B cell (primary cell): ENCODE measurements around the gene IL17REL. TPM values are rescaled to one million over a fixed set of nuclear protein-coding genes. Genes with fewer than 3 reads are reported as not detected.

ENCODE experiments used
- ATAC-seq: fragments of 200-7000 bp; cut with Tn5 transposase; one replicate; pipeline ENCODE4 v1.10.0; 2021; ENCODE audit warnings: low read depth, mild to moderate bottlenecking, moderate number of reproducible peaks, moderate library complexity
- CTCF ChIA-PET: fragments of 350-600 bp; sonication (Branson Sonifier 250); formaldehyde crosslinking; loops from one replicate; lab custom pipeline; 2021; ENCODE audit warnings: antibody characterized with exemption, inconsistent platforms; lab: Charles Lee
- POLR2A ChIA-PET: fragments of 350-600 bp; sonication (Branson Sonifier 250); formaldehyde crosslinking; loops from one replicate; lab custom pipeline; 2021; ENCODE audit warnings: antibody characterized with exemption; lab: Charles Lee
- DNase-seq: peaks from one replicate; pipeline ENCODE4 v3.0.0; 2013
- H2AFZ ChIP-seq: 2 replicates; pipeline ENCODE4 v1.6.1; 2012; ENCODE audit warnings: mild to moderate bottlenecking, low read depth, low read length; ENCODE audit not compliant: insufficient read depth, poor library complexity, severe bottlenecking
- H3K27ac ChIP-seq, 2 donors: 1 replicate in 1 of 2; 2 replicates in 1 of 2; pipeline ENCODE4 v1.5.1; 2012 to 2013; ENCODE audit warnings: low read length in 2 of 2, mild to moderate bottlenecking in 2 of 2, moderate library complexity in 1 of 2
- H3K27me3 ChIP-seq, 4 experiments: fragments of 200-600 bp in 1 of 4; sonication (generic) in 1 of 4; replicated peaks in 1 of 4; 1 replicate in 2 of 4; 2 replicates in 2 of 4; pipeline versions ENCODE4 v1.6.1 to v1.7.0; 2013 to 2016; ENCODE audit warnings: low read length in 3 of 4, mild to moderate bottlenecking in 2 of 4, mixed read lengths in 1 of 4, moderate library complexity in 1 of 4; ENCODE audit not compliant: insufficient read depth in 4 of 4, control insufficient read depth in 3 of 4; ENCODE audit errors: control extremely low read depth in 1 of 4
- H3K36me3 ChIP-seq, 2 experiments: replicated peaks in 1 of 2; 1 replicate in 1 of 2; 2 replicates in 1 of 2; pipeline versions ENCODE4 v1.6.1 to v1.7.1; 2013; ENCODE audit warnings: low read length in 1 of 2; ENCODE audit not compliant: insufficient read depth in 2 of 2, control insufficient read depth in 1 of 2; ENCODE audit errors: control extremely low read depth in 1 of 2, extremely low read depth in 1 of 2
- H3K4me1 ChIP-seq, 2 donors: fragments of 200-600 bp in 1 of 2; sonication (generic) in 1 of 2; 1 replicate in 1 of 2; 2 replicates in 1 of 2; pipeline versions ENCODE4 v1.5.1 to v1.6.1; 2013 to 2017; ENCODE audit warnings: low read length in 2 of 2; ENCODE audit not compliant: control insufficient read depth in 2 of 2, insufficient read depth in 2 of 2
- H3K4me2 ChIP-seq: replicated peaks from 2 replicates; pipeline ENCODE3; 2012; ENCODE audit warnings: mild to moderate bottlenecking, low read depth, low read length; ENCODE audit not compliant: poor library complexity, severe bottlenecking
- H3K4me3 ChIP-seq, 5 experiments: fragments of 200-600 bp in 1 of 5; sonication (generic) in 1 of 5; 1 replicate in 3 of 5; 2 replicates in 2 of 5; pipeline versions ENCODE4 v1.5.1 to v1.7.0; 2011 to 2016; ENCODE audit warnings: low read length in 4 of 5, mild to moderate bottlenecking in 4 of 5, low read depth in 2 of 5, control low read depth in 1 of 5, moderate library complexity in 1 of 5; ENCODE audit not compliant: insufficient read depth in 1 of 5; ENCODE audit errors: control extremely low read depth in 1 of 5, extremely low read depth in 1 of 5
- H3K79me2 ChIP-seq: fragments of 200-600 bp; sonication (generic); one replicate; pipeline ENCODE4 v1.6.0; 2016; ENCODE audit warnings: low read length; ENCODE audit not compliant: control insufficient read depth, insufficient read depth
- H3K9ac ChIP-seq: fragments of 200-600 bp; sonication (generic); 2 replicates; pipeline ENCODE4 v1.6.1; 2017; ENCODE audit warnings: mild to moderate bottlenecking, low read length, moderate library complexity
- H3K9me3 ChIP-seq, 3 donors: one replicate each; pipeline versions ENCODE4 v1.6.1 to v1.7.1; 2013; ENCODE audit warnings: low read length in 2 of 3; ENCODE audit not compliant: control insufficient read depth in 2 of 3, insufficient read depth in 1 of 3; ENCODE audit errors: control extremely low read depth in 1 of 3
- H4K20me1 ChIP-seq: 2 replicates; pipeline ENCODE4 v1.6.0; 2012; ENCODE audit warnings: mild to moderate bottlenecking, low read length; ENCODE audit not compliant: insufficient read depth, control insufficient read depth, poor library complexity, severe bottlenecking
- H3K27ac Mint-ChIP-seq: one replicate; pipeline ENCODE4 v1.8.0; 2021; ENCODE audit warnings: mixed read lengths
- H3K27me3 Mint-ChIP-seq: one replicate; pipeline ENCODE4 v1.8.0; 2021; ENCODE audit warnings: mixed read lengths
- H3K4me1 Mint-ChIP-seq: one replicate; pipeline ENCODE4 v1.8.0; 2021; ENCODE audit warnings: mixed read lengths
- H3K4me3 Mint-ChIP-seq: one replicate; pipeline ENCODE4 v1.8.0; 2021; ENCODE audit warnings: mixed read lengths
- H3K9me3 Mint-ChIP-seq: one replicate; pipeline ENCODE4 v1.8.0; 2022; ENCODE audit warnings: mixed read lengths; ENCODE audit not compliant: insufficient read depth
- CTCF ChIP-seq: fragments of 200-600 bp; IDR thresholded peaks from one replicate; pipeline ENCODE4 v1.8.0; 2022; ENCODE audit warnings: antibody characterized with exemption, mild to moderate bottlenecking
- EZH2 ChIP-seq: IDR thresholded peaks from 2 replicates; pipeline ENCODE4 v1.6.1; 2012; ENCODE audit warnings: borderline replicate concordance, low read depth, mild to moderate bottlenecking, moderate library complexity, low read length; ENCODE audit not compliant: insufficient read depth, poor library complexity, severe bottlenecking
- WGBS: methylation state at CpG from one replicate; pipeline ENCODE4 v1.1.5; 2013; ENCODE audit warnings: missing lambda C conversion rate; ENCODE audit not compliant: insufficient coverage; 5-methylcytosine and 5-hydroxymethylcytosine counted together
- intact Hi-C: fragments of 100-400 bp; cut with micrococcal nuclease; formaldehyde crosslinking; loops from one replicate; pipeline ENCODE4 v1.10.0; 2022
- polyA plus RNA-seq: library from polyadenylated mRNA; depleted of rRNA; stranded (reverse); fragments of >200 nt; gene quantifications from 2 replicates; pipeline ENCODE4 v1.2.3, GENCODE V29; 2012
- total RNA-seq, 2 donors: library from RNA; stranded (reverse); fragments of 120-200 nt in 1 of 2; gene quantifications; 1 replicate in 1 of 2; 2 replicates in 1 of 2; pipeline versions ENCODE4 v1.2.3 to v1.2.4, GENCODE V29; 2013 to 2022

IL17REL gene
- total and polyA plus RNA-seq, 2 donors (not counting 1 experiment from before 2014, with no cell fraction given), result 0.09 to 0.10 TPM

- peaks cover 23% of the 10 kb centered on the region for H3K79me2 ChIP-seq
- intact Hi-C loops, result no loop called here
- H3K4me1 ChIP-seq, result peaks cover 42 to 56% of the 10 kb centered on the region in 2 donors
- Mint-ChIP-seq H3K9me3 (no peaks in the 10 kb centered on the region), H3K27ac (peak overlapping the region; percentile 53), H3K4me3 (no peak overlapping the region), H3K4me1 (peaks cover 54% of the 10 kb centered on the region), H3K27me3 (no peaks in the 10 kb centered on the region)
- no peaks in the 10 kb centered on the region for H3K27me3 ChIP-seq
- 87% methylated on average over 16 of the region's 22 CpGs for WGBS
- CTCF ChIA-PET, result interaction anchor here (2.6 to 4.4 kb wide), 2 partner anchors 28 to 35 kb away, joined by 16 to 37 read pairs; no protein-coding TSS in a partner anchor
- ATAC-seq (no peak), DNase-seq (peak; percentile 33)
- peaks cover 0 to 30% of the 10 kb centered on the region in 2 experiments for H3K36me3 ChIP-seq
- TF ChIP-seq EZH2 (no peak), CTCF (no peak)
- H4K20me1 ChIP-seq, result peaks cover 77% of the 10 kb centered on the region
- H2AFZ ChIP-seq, result no peak overlapping the region
- POLR2A ChIA-PET, result interaction anchor here (0.6 to 3.4 kb wide), 4 partner anchors 28 to 88 kb away, joined by 4 to 25 read pairs (median 10); no protein-coding TSS in a partner anchor
- peak overlapping the region in 1 of 2 donors; percentile 33 for H3K27ac ChIP-seq
- H3K9ac ChIP-seq, result no peak overlapping the region
- H3K4me3 ChIP-seq, result no peak overlapping the region
- H3K4me2 ChIP-seq, result peak overlapping the region; percentile 54
- H3K9me3 ChIP-seq, result no peaks in the 10 kb centered on the region
These were observed 47.2 kb downstream of the IL17REL start for GRCh38 chr22:49965091-49966040.
